BJ (cell line): ENCODE results near the gene ZDHHC4. TPM values are rescaled to one million over a fixed set of nuclear protein-coding genes. Genes with fewer than 3 reads are reported as not detected.

Source experiments
- CTCF ChIA-PET: fragments of 350-600 bp; formaldehyde crosslinking; extraction: SDS; loops from one replicate; lab custom pipeline; 2021; ENCODE audit warnings: antibody characterized with exemption, inconsistent platforms; lab: Yijun Ruan, JAX
- POLR2A ChIA-PET: fragments of 300-600 bp; sonication (Branson Sonifier 250); formaldehyde crosslinking; extraction: SDS; loops from one replicate; lab custom pipeline; 2021; ENCODE audit warnings: antibody characterized with exemption; lab: Charles Lee
- DNase-seq: peaks from one replicate; pipeline ENCODE4 v3.0.0-alpha.2; 2011; ENCODE audit warnings: low read depth
- H3K27me3 ChIP-seq: 2 replicates; pipeline ENCODE4 v1.6.0; 2011; ENCODE audit warnings: low read length; ENCODE audit not compliant: control insufficient read depth, insufficient read depth
- H3K36me3 ChIP-seq: 2 replicates; pipeline ENCODE4 v1.5.1; 2011; ENCODE audit warnings: low read length; ENCODE audit not compliant: control insufficient read depth, insufficient read depth
- H3K4me3 ChIP-seq: 2 replicates; pipeline ENCODE4 v1.5.1; 2011; ENCODE audit warnings: low read depth, mild to moderate bottlenecking, control low read depth, low read length
- CTCF ChIP-seq: IDR thresholded peaks from 2 replicates; pipeline ENCODE4 v1.5.1; 2011; ENCODE audit warnings: low read depth, mild to moderate bottlenecking, control low read depth, inconsistent platforms, low read length, moderate library complexity; ENCODE audit not compliant: insufficient read depth
- polyA plus RNA-seq: library from polyadenylated mRNA; depleted of rRNA; stranded (reverse); fragments of >200 nt; gene quantifications from 2 replicates; pipeline ENCODE4 v1.2.3, GENCODE V29; 2011

Gene ZDHHC4
- polyA plus RNA-seq, 1 experiment, result 116 TPM

GRCh38 chr7:6600093-6600492, 22.8 kb downstream of the ZDHHC4 start:
- DNase-seq, result no peak
- Histone ChIP-seq H3K27me3 (no peaks in the 10 kb centered on the region), H3K4me3 (no peak overlapping the region), H3K36me3 (peaks cover 29% of the 10 kb centered on the region)
- ChIA-PET POLR2A (no interaction called here), CTCF (no interaction called here)
- no peak for TF ChIP-seq CTCF

- TF ChIP-seq CTCF, result no peak
- POLR2A ChIA-PET, result no interaction called here
- CTCF ChIA-PET, result interaction anchor here (0.9 kb wide), 1 partner anchor 27 kb away, joined by 5 read pairs; the partner anchor contains the start of gene ZDHHC4
- DNase-seq, result no peak
- Histone ChIP-seq H3K4me3 (no peak overlapping the region), H3K27me3 (no peaks in the 10 kb centered on the region), H3K36me3 (peaks cover 16% of the 10 kb centered on the region)
Measured at GRCh38 chr7:6604458-6604857, 27.2 kb downstream of the ZDHHC4 start.

GRCh38 chr7:6606866-6607583, 29.8 kb downstream of the ZDHHC4 start:
- CTCF ChIA-PET, result no interaction called here
- Histone ChIP-seq H3K27me3 (no peaks in the 10 kb centered on the region), H3K36me3 (peaks cover 9% of the 10 kb centered on the region), H3K4me3 (no peak overlapping the region)
- no peak for TF ChIP-seq CTCF
- POLR2A ChIA-PET, result no interaction called here
- no peak for DNase-seq

GRCh38 chr7:6607651-6608051, 30.4 kb downstream of the ZDHHC4 start:
- CTCF ChIA-PET, result no interaction called here
- H3K36me3 ChIP-seq, result peaks cover 4% of the 10 kb centered on the region

GRCh38 chr7:6608081-6608480, 30.8 kb downstream of the ZDHHC4 start:
- no peak for DNase-seq
- Histone ChIP-seq H3K4me3 (no peak overlapping the region), H3K27me3 (no peaks in the 10 kb centered on the region), H3K36me3 (peaks cover 3% of the 10 kb centered on the region; the same call in 1 of the 2 replicates)
- ChIA-PET POLR2A (no interaction called here), CTCF (interaction anchor here (1.2 kb wide), 1 partner anchor 18 kb away, joined by 3 read pairs; the partner anchor contains the start of gene INTS15)
- no peak for TF ChIP-seq CTCF

More at GRCh38 chr7:6607651-6608051, 30.4 kb downstream of the ZDHHC4 start:
- DNase-seq, result no peak
- Histone ChIP-seq H3K27me3 (no peaks in the 10 kb centered on the region), H3K4me3 (no peak overlapping the region)
- POLR2A ChIA-PET, result no interaction called here
- no peak for TF ChIP-seq CTCF
